Endodermal cell (in vitro differentiated cells): ENCODE measurements around the gene ATP11C. TPM values are rescaled to one million over a fixed set of nuclear protein-coding genes. Genes with fewer than 3 reads are reported as not detected.

Experiments used
- DNase-seq: peaks from one replicate; pipeline ENCODE4 v3.0.0-alpha.2; 2017
- H3K27ac ChIP-seq: 2 replicates; pipeline ENCODE4 v1.5.1; 2013; ENCODE audit warnings: mild to moderate bottlenecking, low read depth, low read length, moderate library complexity
- H3K27me3 ChIP-seq: 2 replicates; pipeline ENCODE4 v1.6.1; 2013; ENCODE audit warnings: mild to moderate bottlenecking, low read length, moderate library complexity; ENCODE audit not compliant: insufficient read depth, control insufficient read depth, poor library complexity, severe bottlenecking
- H3K36me3 ChIP-seq: 2 replicates; pipeline ENCODE4 v1.7.0; 2013; ENCODE audit warnings: mild to moderate bottlenecking, low read length, moderate library complexity; ENCODE audit not compliant: control insufficient read depth, insufficient read depth
- H3K4me1 ChIP-seq: one replicate; pipeline ENCODE4 v1.7.0; 2013; ENCODE audit warnings: low read length; ENCODE audit not compliant: control insufficient read depth, insufficient read depth
- H3K4me3 ChIP-seq: 2 replicates; pipeline ENCODE4 v1.5.1; 2013; ENCODE audit warnings: mild to moderate bottlenecking, low read length, moderate library complexity
- H3K9ac ChIP-seq: 2 replicates; pipeline ENCODE4 v1.6.1; 2013; ENCODE audit warnings: mild to moderate bottlenecking, low read length, moderate library complexity; ENCODE audit not compliant: poor library complexity, severe bottlenecking; ENCODE audit errors: extremely low read depth
- H3K9me3 ChIP-seq: 2 replicates; pipeline ENCODE4 v1.6.1; 2013; ENCODE audit warnings: mild to moderate bottlenecking, low read length, moderate library complexity; ENCODE audit not compliant: control insufficient read depth
- H3K27ac Mint-ChIP-seq: 2 replicates; pipeline ENCODE4 v1.8.0; 2020; ENCODE audit warnings: mixed read lengths
- H3K27me3 Mint-ChIP-seq: 2 replicates; pipeline ENCODE4 v1.8.0; 2021; ENCODE audit warnings: mild to moderate bottlenecking, mixed read lengths; ENCODE audit not compliant: insufficient read depth
- H3K36me3 Mint-ChIP-seq: 2 replicates; pipeline ENCODE4 v1.8.0; 2020; ENCODE audit warnings: low read depth, mixed read lengths
- H3K4me1 Mint-ChIP-seq: 2 replicates; pipeline ENCODE4 v1.8.0; 2020; ENCODE audit warnings: mixed read lengths
- H3K4me3 Mint-ChIP-seq: 2 replicates; pipeline ENCODE4 v1.8.0; 2020; ENCODE audit warnings: mild to moderate bottlenecking, moderate library complexity, mixed read lengths
- H3K9me3 Mint-ChIP-seq: 2 replicates; pipeline ENCODE4 v1.8.0; 2020; ENCODE audit warnings: mild to moderate bottlenecking, mixed read lengths
- CTCF ChIP-seq: fragments of 200-600 bp; sonication (generic); conservative IDR thresholded peaks from 2 replicates; pipeline ENCODE4 v1.5.0; 2021; ENCODE audit warnings: antibody characterized with exemption, mild to moderate bottlenecking
- WGBS, 2 experiments: methylation state at CpG; one replicate each; pipeline versions ENCODE4 v1.1.5 to v1.1.7; 2013; ENCODE audit warnings: missing lambda C conversion rate in 2 of 2, mixed read lengths in 1 of 2; ENCODE audit not compliant: insufficient coverage in 1 of 2, insufficient read length in 1 of 2; 5-methylcytosine and 5-hydroxymethylcytosine counted together
- total RNA-seq, 2 donors: library from RNA; stranded (reverse); fragmentation: NEBNext Ultra II Directional in 1 of 2; extraction: Animal tissue kit (Norgen Biotek cat#: 25700) in 1 of 2; gene quantifications; 2 replicates in 1 of 2; 3 replicates in 1 of 2; pipeline ENCODE4 v1.2.1, GENCODE V29; 2021

Gene ATP11C
- total RNA-seq, 2 donors from 2014 or later, result 62.9 to 114 TPM

- peaks cover 39% of the 10 kb centered on the region for H3K27me3 Mint-ChIP-seq
- Histone ChIP-seq H3K4me1 (no peaks in the 10 kb centered on the region), H3K27ac (no peak overlapping the region), H3K9me3 (no peaks in the 10 kb centered on the region), H3K9ac (no peak overlapping the region), H3K4me3 (no peak overlapping the region), H3K36me3 (no peaks in the 10 kb centered on the region), H3K27me3 (no peaks in the 10 kb centered on the region)
- H3K9me3 Mint-ChIP-seq, result no peaks in the 10 kb centered on the region
- peak; percentile 26 for TF ChIP-seq CTCF
- no peak for DNase-seq
- no peak overlapping the region for H3K27ac Mint-ChIP-seq
- H3K4me1 Mint-ChIP-seq, result peaks cover 11% of the 10 kb centered on the region
- no peak overlapping the region for H3K4me3 Mint-ChIP-seq
- H3K36me3 Mint-ChIP-seq, result no peaks in the 10 kb centered on the region
- WGBS, 2 experiments, result 77% methylated on average over 2 of the region's 2 CpGs; no CpG with 5 or more reads in 1 of the 2 experiments
Observed at GRCh38 chrX:139969286-139969685, 36.4 kb upstream of the ATP11C start.

GRCh38 chrX:139967750-139968149 lies 34.9 kb upstream of the ATP11C start:
- H3K9me3 Mint-ChIP-seq, result peaks cover 6% of the 10 kb centered on the region
- no peaks in the 10 kb centered on the region for H3K36me3 Mint-ChIP-seq
- H3K4me3 Mint-ChIP-seq, result no peak overlapping the region

GRCh38 chrX:139967300-139967699 lies 34.4 kb upstream of the ATP11C start:
- H3K4me3 Mint-ChIP-seq, result no peak overlapping the region

More at GRCh38 chrX:139967750-139968149, 34.9 kb upstream of the ATP11C start:
- Histone ChIP-seq H3K9ac (no peak overlapping the region), H3K27ac (no peak overlapping the region), H3K27me3 (no peaks in the 10 kb centered on the region), H3K9me3 (no peaks in the 10 kb centered on the region), H3K4me1 (no peaks in the 10 kb centered on the region), H3K36me3 (no peaks in the 10 kb centered on the region), H3K4me3 (no peak overlapping the region)
- 68 to 70% methylated on average over 2 of the region's 3 CpGs for WGBS, 2 experiments
- DNase-seq, result no peak
- peaks cover 35% of the 10 kb centered on the region for H3K27me3 Mint-ChIP-seq
- H3K4me1 Mint-ChIP-seq, result peaks cover 11% of the 10 kb centered on the region
- TF ChIP-seq CTCF, result no peak
- H3K27ac Mint-ChIP-seq, result no peak overlapping the region

More at GRCh38 chrX:139967300-139967699, 34.4 kb upstream of the ATP11C start:
- Mint-ChIP-seq H3K27ac (no peak overlapping the region), H3K36me3 (no peaks in the 10 kb centered on the region), H3K27me3 (peaks cover 31% of the 10 kb centered on the region), H3K9me3 (peaks cover 6% of the 10 kb centered on the region), H3K4me1 (peaks cover 11% of the 10 kb centered on the region)
- H3K4me3 ChIP-seq, result no peak overlapping the region
- TF ChIP-seq CTCF, result peak; percentile 83
- WGBS, 2 experiments, result 72% methylated on average over 3 of the region's 4 CpGs; no CpG with 5 or more reads in 1 of the 2 experiments
- H3K27me3 ChIP-seq, result no peaks in the 10 kb centered on the region
- peak; percentile 56 for DNase-seq
- no peak overlapping the region for H3K9ac ChIP-seq
- no peak overlapping the region for H3K27ac ChIP-seq
- no peaks in the 10 kb centered on the region for H3K36me3 ChIP-seq
- H3K9me3 ChIP-seq, result no peaks in the 10 kb centered on the region
- H3K4me1 ChIP-seq, result no peaks in the 10 kb centered on the region
